ENCODE data around the gene USP53.

Gene USP53

GRCh38 chr4:119307606-119308005, 95.1 kb downstream of the USP53 start:
- TF ChIP-seq CSDC2 (CRISPR knock-in tag; IDR thresholded peaks at IDR 0.05) (no peak), OSR1 (CRISPR knock-in tag; IDR thresholded peaks at IDR 0.05) (no peak), ESRRG (CRISPR knock-in tag; IDR thresholded peaks at IDR 0.05) (no peak), ISL1 (CRISPR knock-in tag; IDR thresholded peaks at IDR 0.05) (no peak), BACH2 (CRISPR knock-in tag; IDR thresholded peaks at IDR 0.05; ENCODE audit: borderline replicate concordance) (no peak), ZNF70 (CRISPR knock-in tag; IDR thresholded peaks at IDR 0.05) (no peak), ZNF565 (CRISPR knock-in tag; conservative IDR thresholded peaks at IDR 0.05; ENCODE audit: low read depth) (no peak), SNAI2 (CRISPR knock-in tag; IDR thresholded peaks at IDR 0.05) (no peak), ZFP3 (CRISPR knock-in tag; IDR thresholded peaks at IDR 0.05) (no peak), CREB5 (CRISPR knock-in tag; IDR thresholded peaks at IDR 0.05; ENCODE audit: low read depth) (no peak), POU6F1 (CRISPR knock-in tag; IDR thresholded peaks at IDR 0.05; ENCODE audit: borderline replicate concordance, low read depth) (no peak), TOX (CRISPR knock-in tag; IDR thresholded peaks at IDR 0.05; ENCODE audit: borderline replicate concordance) (no peak), ZNF8 (CRISPR knock-in tag; IDR thresholded peaks at IDR 0.05) (no peak), TCF4 (CRISPR knock-in tag; IDR thresholded peaks at IDR 0.05; ENCODE audit: borderline replicate concordance) (no peak), ZC3H10 (CRISPR knock-in tag; IDR thresholded peaks at IDR 0.05) (no peak), ARNTL (CRISPR knock-in tag; IDR thresholded peaks at IDR 0.05; ENCODE audit: borderline replicate concordance, low read depth) (no peak), PPARA (CRISPR knock-in tag; IDR thresholded peaks at IDR 0.05; ENCODE audit: borderline replicate concordance) (no peak), RARB (CRISPR knock-in tag; IDR thresholded peaks at IDR 0.05) (no peak)
- TF ChIP-seq, protein P1, sequence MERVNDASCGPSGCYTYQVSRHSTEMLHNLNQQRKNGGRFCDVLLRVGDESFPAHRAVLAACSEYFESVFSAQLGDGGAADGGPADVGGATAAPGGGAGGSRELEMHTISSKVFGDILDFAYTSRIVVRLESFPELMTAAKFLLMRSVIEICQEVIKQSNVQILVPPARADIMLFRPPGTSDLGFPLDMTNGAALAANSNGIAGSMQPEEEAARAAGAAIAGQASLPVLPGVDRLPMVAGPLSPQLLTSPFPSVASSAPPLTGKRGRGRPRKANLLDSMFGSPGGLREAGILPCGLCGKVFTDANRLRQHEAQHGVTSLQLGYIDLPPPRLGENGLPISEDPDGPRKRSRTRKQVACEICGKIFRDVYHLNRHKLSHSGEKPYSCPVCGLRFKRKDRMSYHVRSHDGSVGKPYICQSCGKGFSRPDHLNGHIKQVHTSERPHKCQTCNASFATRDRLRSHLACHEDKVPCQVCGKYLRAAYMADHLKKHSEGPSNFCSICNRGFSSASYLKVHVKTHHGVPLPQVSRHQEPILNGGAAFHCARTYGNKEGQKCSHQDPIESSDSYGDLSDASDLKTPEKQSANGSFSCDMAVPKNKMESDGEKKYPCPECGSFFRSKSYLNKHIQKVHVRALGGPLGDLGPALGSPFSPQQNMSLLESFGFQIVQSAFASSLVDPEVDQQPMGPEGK (CRISPR knock-in tag; IDR thresholded peaks at IDR 0.05; ENCODE audit: borderline replicate concordance) = no peak
- TF ChIP-seq, protein P2, sequence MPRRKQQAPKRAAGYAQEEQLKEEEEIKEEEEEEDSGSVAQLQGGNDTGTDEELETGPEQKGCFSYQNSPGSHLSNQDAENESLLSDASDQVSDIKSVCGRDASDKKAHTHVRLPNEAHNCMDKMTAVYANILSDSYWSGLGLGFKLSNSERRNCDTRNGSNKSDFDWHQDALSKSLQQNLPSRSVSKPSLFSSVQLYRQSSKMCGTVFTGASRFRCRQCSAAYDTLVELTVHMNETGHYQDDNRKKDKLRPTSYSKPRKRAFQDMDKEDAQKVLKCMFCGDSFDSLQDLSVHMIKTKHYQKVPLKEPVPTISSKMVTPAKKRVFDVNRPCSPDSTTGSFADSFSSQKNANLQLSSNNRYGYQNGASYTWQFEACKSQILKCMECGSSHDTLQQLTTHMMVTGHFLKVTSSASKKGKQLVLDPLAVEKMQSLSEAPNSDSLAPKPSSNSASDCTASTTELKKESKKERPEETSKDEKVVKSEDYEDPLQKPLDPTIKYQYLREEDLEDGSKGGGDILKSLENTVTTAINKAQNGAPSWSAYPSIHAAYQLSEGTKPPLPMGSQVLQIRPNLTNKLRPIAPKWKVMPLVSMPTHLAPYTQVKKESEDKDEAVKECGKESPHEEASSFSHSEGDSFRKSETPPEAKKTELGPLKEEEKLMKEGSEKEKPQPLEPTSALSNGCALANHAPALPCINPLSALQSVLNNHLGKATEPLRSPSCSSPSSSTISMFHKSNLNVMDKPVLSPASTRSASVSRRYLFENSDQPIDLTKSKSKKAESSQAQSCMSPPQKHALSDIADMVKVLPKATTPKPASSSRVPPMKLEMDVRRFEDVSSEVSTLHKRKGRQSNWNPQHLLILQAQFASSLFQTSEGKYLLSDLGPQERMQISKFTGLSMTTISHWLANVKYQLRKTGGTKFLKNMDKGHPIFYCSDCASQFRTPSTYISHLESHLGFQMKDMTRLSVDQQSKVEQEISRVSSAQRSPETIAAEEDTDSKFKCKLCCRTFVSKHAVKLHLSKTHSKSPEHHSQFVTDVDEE (CRISPR knock-in tag; IDR thresholded peaks at IDR 0.05) = no peak
- no peak for ATAC-seq

GRCh38 chr4:119310826-119311225, 98.3 kb downstream of the USP53 start:
- ATAC-seq = no peak
- TF ChIP-seq PPARA (CRISPR knock-in tag; IDR thresholded peaks at IDR 0.05; ENCODE audit: borderline replicate concordance) (no peak), GLIS3 (CRISPR knock-in tag; IDR thresholded peaks at IDR 0.05) (no peak), POU6F1 (CRISPR knock-in tag; IDR thresholded peaks at IDR 0.05; ENCODE audit: borderline replicate concordance, low read depth) (no peak), BACH2 (CRISPR knock-in tag; IDR thresholded peaks at IDR 0.05; ENCODE audit: borderline replicate concordance) (no peak), RARB (CRISPR knock-in tag; IDR thresholded peaks at IDR 0.05) (no peak), SNAI2 (CRISPR knock-in tag; IDR thresholded peaks at IDR 0.05) (no peak), ZFP30 (CRISPR knock-in tag; IDR thresholded peaks at IDR 0.05) (no peak), CSDC2 (CRISPR knock-in tag; IDR thresholded peaks at IDR 0.05) (no peak), TOX (CRISPR knock-in tag; IDR thresholded peaks at IDR 0.05; ENCODE audit: borderline replicate concordance) (no peak), TCF4 (CRISPR knock-in tag; IDR thresholded peaks at IDR 0.05; ENCODE audit: borderline replicate concordance) (no peak), CSRNP3 (CRISPR knock-in tag; IDR thresholded peaks at IDR 0.05) (no peak), ISL1 (CRISPR knock-in tag; IDR thresholded peaks at IDR 0.05) (no peak), ZNF70 (CRISPR knock-in tag; IDR thresholded peaks at IDR 0.05) (no peak), ZC3H10 (CRISPR knock-in tag; IDR thresholded peaks at IDR 0.05) (no peak), OSR1 (CRISPR knock-in tag; IDR thresholded peaks at IDR 0.05) (no peak), ESRRG (CRISPR knock-in tag; IDR thresholded peaks at IDR 0.05) (no peak), ZFP3 (CRISPR knock-in tag; IDR thresholded peaks at IDR 0.05) (no peak)
- TF ChIP-seq, protein P1 (CRISPR knock-in tag; IDR thresholded peaks at IDR 0.05; ENCODE audit: borderline replicate concordance) = no peak
- TF ChIP-seq, protein P2 (CRISPR knock-in tag; IDR thresholded peaks at IDR 0.05) = no peak
